ENCODE data around the gene TXNDC5.

DNA sequence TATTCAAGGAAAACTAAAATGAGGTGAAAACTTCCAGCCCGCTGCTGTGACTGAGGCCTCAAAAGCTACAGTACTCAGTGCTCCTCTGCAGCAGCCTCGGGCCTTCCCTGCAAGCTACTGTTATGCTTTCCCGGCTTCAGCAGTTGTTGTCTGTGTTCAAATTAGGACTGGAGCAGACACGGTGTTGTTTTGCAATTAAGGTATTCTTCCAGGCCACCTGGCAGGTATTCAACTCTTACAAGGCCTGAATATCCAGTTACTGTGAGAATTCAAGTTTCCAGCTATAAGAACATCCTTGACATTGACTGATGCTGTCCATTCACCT is 10.7 kb downstream of the TXNDC5 start:
- TF ChIP-seq POLR2AphosphoS5 (IDR thresholded peaks at IDR 0.05) (no peak), POLR2A (IDR thresholded peaks at IDR 0.05) (no peak)
- TF ChIP-seq, protein P1, sequence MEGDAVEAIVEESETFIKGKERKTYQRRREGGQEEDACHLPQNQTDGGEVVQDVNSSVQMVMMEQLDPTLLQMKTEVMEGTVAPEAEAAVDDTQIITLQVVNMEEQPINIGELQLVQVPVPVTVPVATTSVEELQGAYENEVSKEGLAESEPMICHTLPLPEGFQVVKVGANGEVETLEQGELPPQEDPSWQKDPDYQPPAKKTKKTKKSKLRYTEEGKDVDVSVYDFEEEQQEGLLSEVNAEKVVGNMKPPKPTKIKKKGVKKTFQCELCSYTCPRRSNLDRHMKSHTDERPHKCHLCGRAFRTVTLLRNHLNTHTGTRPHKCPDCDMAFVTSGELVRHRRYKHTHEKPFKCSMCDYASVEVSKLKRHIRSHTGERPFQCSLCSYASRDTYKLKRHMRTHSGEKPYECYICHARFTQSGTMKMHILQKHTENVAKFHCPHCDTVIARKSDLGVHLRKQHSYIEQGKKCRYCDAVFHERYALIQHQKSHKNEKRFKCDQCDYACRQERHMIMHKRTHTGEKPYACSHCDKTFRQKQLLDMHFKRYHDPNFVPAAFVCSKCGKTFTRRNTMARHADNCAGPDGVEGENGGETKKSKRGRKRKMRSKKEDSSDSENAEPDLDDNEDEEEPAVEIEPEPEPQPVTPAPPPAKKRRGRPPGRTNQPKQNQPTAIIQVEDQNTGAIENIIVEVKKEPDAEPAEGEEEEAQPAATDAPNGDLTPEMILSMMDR (IDR thresholded peaks at IDR 0.05), result no peak

Measured in upper lobe of left lung (tissue), 4 donors.